HepG2 (cell line): ENCODE measurements around the gene VSNL1. TPM values are rescaled to one million over a fixed set of nuclear protein-coding genes. Genes with fewer than 3 reads are reported as not detected.
A peak's percentile ranks its signal among the peaks of the same experiment; 100 is the strongest.

Source experiments
- ELF3 ChIP-seq: IDR thresholded peaks from 2 replicates; pipeline ENCODE4 v1.6.1; 2016; ENCODE audit warnings: missing genetic modification reagents, missing compliant biosample characterization
- EP300 ChIP-seq, 3 experiments: sonication (generic) in 1 of 3; formaldehyde crosslinking in 1 of 3; IDR thresholded peaks; 2 replicates each; pipeline versions ENCODE4 v1.5.1 to v1.6.1; 2011 to 2020; ENCODE audit warnings: low read depth in 2 of 3, low read length in 2 of 3, borderline replicate concordance in 1 of 3, improper control_type of control experiment in 1 of 3, mild to moderate bottlenecking in 1 of 3, missing genetic modification reagents in 1 of 3, moderate library complexity in 1 of 3
- KLF13 ChIP-seq: sonication (generic); formaldehyde crosslinking; IDR thresholded peaks from 2 replicates; pipeline ENCODE4 v1.4.0; 2020; ENCODE audit warnings: mild to moderate bottlenecking, missing genetic modification reagents
- KLF16 ChIP-seq, 2 experiments: sonication (generic) in 1 of 2; formaldehyde crosslinking in 1 of 2; IDR thresholded peaks; 2 replicates each; pipeline versions ENCODE4 v1.6.1 to v1.8.0; 2016 to 2023; ENCODE audit warnings: missing genetic modification reagents in 2 of 2, missing compliant biosample characterization in 1 of 2
- MAFG ChIP-seq: sonication (generic); formaldehyde crosslinking; IDR thresholded peaks from 2 replicates; pipeline ENCODE4 v1.5.1; 2020; ENCODE audit warnings: mild to moderate bottlenecking, missing genetic modification reagents
- MIXL1 ChIP-seq: IDR thresholded peaks from 2 replicates; pipeline ENCODE4 v1.6.1; 2016
- MTA3 ChIP-seq: sonication (generic); formaldehyde crosslinking; IDR thresholded peaks from 2 replicates; pipeline ENCODE4 v1.4.0; 2020; ENCODE audit warnings: missing genetic modification reagents
- NCOA5 ChIP-seq: sonication (generic); formaldehyde crosslinking; IDR thresholded peaks from 2 replicates; pipeline ENCODE4 v1.4.0; 2020; ENCODE audit warnings: missing genetic modification reagents
- SIX1 ChIP-seq: sonication (generic); formaldehyde crosslinking; IDR thresholded peaks from 2 replicates; pipeline ENCODE4 v1.4.0; 2020; ENCODE audit warnings: missing genetic modification reagents, borderline replicate concordance
- TSC22D2 ChIP-seq: sonication (generic); formaldehyde crosslinking; IDR thresholded peaks from 2 replicates; pipeline ENCODE4 v1.5.1; 2020; ENCODE audit warnings: missing genetic modification reagents, mild to moderate bottlenecking, borderline replicate concordance
- YEATS4 ChIP-seq: sonication (generic); formaldehyde crosslinking; IDR thresholded peaks from 2 replicates; pipeline ENCODE4 v1.4.0; 2020; ENCODE audit warnings: missing genetic modification reagents, borderline replicate concordance
- ZNF205 ChIP-seq: IDR thresholded peaks from 2 replicates; pipeline ENCODE4 v1.6.1; 2018; ENCODE audit warnings: missing biosample characterization, missing genetic modification reagents
- ZNF749 ChIP-seq: sonication (generic); formaldehyde crosslinking; IDR thresholded peaks from 2 replicates; pipeline ENCODE4 v1.8.0; 2022; ENCODE audit warnings: mild to moderate bottlenecking, missing genetic modification reagents, moderate library complexity, borderline replicate concordance
- polyA plus RNA-seq, 8 experiments: library from polyadenylated mRNA; depleted of rRNA in 3 of 8; stranded (reverse) in 7 of 8; unstranded in 1 of 8; fragments of >200 nt; fragmentation: Illumina TruSeq in 4 of 8; extraction: Trizol in 4 of 8; gene quantifications; 2 replicates each; pipeline versions ENCODE4 v1.2.1 to v1.2.3, GENCODE V29; 2011 to 2016; ENCODE audit warnings: low read depth in 4 of 8, missing spikeins in 1 of 8, mixed read lengths in 1 of 8; ENCODE audit not compliant: insufficient read depth in 1 of 8
- total RNA-seq, 5 experiments: library from RNA; depleted of rRNA; stranded (reverse); fragments of >200 nt; fragmentation: Illumina TruSeq; extraction: Trizol; gene quantifications; 2 replicates each; pipeline ENCODE4 v1.2.3, GENCODE V29; 2016; ENCODE audit warnings: low read depth in 1 of 5
- TF ChIP-seq, protein P1 (sequence below): IDR thresholded peaks from 2 replicates; pipeline ENCODE4 v1.6.1; 2016; ENCODE audit warnings: low read depth
- TF ChIP-seq, protein P2 (sequence below): sonication (generic); formaldehyde crosslinking; conservative IDR thresholded peaks from 2 replicates; pipeline ENCODE4 v1.4.0; 2020; ENCODE audit warnings: missing genetic modification reagents
- TF ChIP-seq, protein P3 (sequence below): sonication (generic); formaldehyde crosslinking; IDR thresholded peaks from 2 replicates; pipeline ENCODE4 v1.4.0; 2020; ENCODE audit warnings: mild to moderate bottlenecking, missing genetic modification reagents
- TF ChIP-seq, protein P4 (sequence below): sonication (generic); formaldehyde crosslinking; IDR thresholded peaks from 2 replicates; pipeline ENCODE4 v1.5.0; 2020; ENCODE audit warnings: mild to moderate bottlenecking, missing genetic modification reagents
- TF ChIP-seq, protein P5 (sequence below): sonication (generic); formaldehyde crosslinking; IDR thresholded peaks from 2 replicates; pipeline ENCODE4 v1.5.1; 2020; ENCODE audit warnings: mild to moderate bottlenecking, missing genetic modification reagents, borderline replicate concordance

VSNL1 gene
- total and polyA plus RNA-seq, 2 of the 13 experiments (the other 11 are each of a cell fraction or from before 2014, with no cell fraction given) = 63.2 to 95.9 TPM

- TF ChIP-seq, protein P1, sequence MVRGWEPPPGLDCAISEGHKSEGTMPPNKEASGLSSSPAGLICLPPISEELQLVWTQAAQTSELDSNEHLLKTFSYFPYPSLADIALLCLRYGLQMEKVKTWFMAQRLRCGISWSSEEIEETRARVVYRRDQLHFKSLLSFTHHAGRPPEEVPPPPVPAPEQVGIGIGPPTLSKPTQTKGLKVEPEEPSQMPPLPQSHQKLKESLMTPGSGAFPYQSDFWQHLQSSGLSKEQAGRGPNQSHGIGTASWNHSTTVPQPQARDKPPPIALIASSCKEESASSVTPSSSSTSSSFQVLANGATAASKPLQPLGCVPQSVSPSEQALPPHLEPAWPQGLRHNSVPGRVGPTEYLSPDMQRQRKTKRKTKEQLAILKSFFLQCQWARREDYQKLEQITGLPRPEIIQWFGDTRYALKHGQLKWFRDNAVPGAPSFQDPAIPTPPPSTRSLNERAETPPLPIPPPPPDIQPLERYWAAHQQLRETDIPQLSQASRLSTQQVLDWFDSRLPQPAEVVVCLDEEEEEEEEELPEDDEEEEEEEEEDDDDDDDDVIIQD = peak; percentile 95; the same call in 1 of the 2 replicates
- TF ChIP-seq ELF3 (peak; percentile 96), NCOA5 (CRISPR knock-in tag) (no peak), KLF16 (CRISPR knock-in tag; IDR thresholded peaks at IDR 0.05) (peak in 1 of 2 experiments; percentile 92; a peak in 2 of 4 replicates), KLF13 (CRISPR knock-in tag) (no peak), EP300 (IDR thresholded peaks at IDR 0.05; ENCODE audit: low read depth in 2 of 2, low read length in 2 of 2) (peak; percentile 60 to 95; a peak in 3 of 4 replicates), EP300 (CRISPR knock-in tag; IDR thresholded peaks at IDR 0.05; ENCODE audit: borderline replicate concordance) (peak; percentile 99), MIXL1 (peak; percentile 98), MAFG (CRISPR knock-in tag) (no peak), ZNF749 (CRISPR knock-in tag) (peak; percentile 32; the same call in 1 of the 2 replicates), TSC22D2 (CRISPR knock-in tag) (no peak; the same call in 1 of the 2 replicates), YEATS4 (peak; percentile 48; the same call in 1 of the 2 replicates), SIX1 (CRISPR knock-in tag) (peak; percentile 84; the same call in 1 of the 2 replicates), MTA3 (no peak), ZNF205 (peak; percentile 87; the same call in 1 of the 2 replicates)
- TF ChIP-seq, protein P2, sequence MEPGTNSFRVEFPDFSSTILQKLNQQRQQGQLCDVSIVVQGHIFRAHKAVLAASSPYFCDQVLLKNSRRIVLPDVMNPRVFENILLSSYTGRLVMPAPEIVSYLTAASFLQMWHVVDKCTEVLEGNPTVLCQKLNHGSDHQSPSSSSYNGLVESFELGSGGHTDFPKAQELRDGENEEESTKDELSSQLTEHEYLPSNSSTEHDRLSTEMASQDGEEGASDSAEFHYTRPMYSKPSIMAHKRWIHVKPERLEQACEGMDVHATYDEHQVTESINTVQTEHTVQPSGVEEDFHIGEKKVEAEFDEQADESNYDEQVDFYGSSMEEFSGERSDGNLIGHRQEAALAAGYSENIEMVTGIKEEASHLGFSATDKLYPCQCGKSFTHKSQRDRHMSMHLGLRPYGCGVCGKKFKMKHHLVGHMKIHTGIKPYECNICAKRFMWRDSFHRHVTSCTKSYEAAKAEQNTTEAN (CRISPR knock-in tag) = peak; percentile 83
- TF ChIP-seq, protein P3, sequence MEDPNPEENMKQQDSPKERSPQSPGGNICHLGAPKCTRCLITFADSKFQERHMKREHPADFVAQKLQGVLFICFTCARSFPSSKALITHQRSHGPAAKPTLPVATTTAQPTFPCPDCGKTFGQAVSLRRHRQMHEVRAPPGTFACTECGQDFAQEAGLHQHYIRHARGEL (CRISPR knock-in tag) = no peak
- TF ChIP-seq, protein P4, sequence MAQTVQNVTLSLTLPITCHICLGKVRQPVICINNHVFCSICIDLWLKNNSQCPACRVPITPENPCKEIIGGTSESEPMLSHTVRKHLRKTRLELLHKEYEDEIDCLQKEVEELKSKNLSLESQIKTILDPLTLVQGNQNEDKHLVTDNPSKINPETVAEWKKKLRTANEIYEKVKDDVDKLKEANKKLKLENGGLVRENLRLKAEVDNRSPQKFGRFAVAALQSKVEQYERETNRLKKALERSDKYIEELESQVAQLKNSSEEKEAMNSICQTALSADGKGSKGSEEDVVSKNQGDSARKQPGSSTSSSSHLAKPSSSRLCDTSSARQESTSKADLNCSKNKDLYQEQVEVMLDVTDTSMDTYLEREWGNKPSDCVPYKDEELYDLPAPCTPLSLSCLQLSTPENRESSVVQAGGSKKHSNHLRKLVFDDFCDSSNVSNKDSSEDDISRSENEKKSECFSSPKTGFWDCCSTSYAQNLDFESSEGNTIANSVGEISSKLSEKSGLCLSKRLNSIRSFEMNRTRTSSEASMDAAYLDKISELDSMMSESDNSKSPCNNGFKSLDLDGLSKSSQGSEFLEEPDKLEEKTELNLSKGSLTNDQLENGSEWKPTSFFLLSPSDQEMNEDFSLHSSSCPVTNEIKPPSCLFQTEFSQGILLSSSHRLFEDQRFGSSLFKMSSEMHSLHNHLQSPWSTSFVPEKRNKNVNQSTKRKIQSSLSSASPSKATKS (CRISPR knock-in tag) = no peak; the same call in 1 of the 2 replicates
- TF ChIP-seq, protein P5, sequence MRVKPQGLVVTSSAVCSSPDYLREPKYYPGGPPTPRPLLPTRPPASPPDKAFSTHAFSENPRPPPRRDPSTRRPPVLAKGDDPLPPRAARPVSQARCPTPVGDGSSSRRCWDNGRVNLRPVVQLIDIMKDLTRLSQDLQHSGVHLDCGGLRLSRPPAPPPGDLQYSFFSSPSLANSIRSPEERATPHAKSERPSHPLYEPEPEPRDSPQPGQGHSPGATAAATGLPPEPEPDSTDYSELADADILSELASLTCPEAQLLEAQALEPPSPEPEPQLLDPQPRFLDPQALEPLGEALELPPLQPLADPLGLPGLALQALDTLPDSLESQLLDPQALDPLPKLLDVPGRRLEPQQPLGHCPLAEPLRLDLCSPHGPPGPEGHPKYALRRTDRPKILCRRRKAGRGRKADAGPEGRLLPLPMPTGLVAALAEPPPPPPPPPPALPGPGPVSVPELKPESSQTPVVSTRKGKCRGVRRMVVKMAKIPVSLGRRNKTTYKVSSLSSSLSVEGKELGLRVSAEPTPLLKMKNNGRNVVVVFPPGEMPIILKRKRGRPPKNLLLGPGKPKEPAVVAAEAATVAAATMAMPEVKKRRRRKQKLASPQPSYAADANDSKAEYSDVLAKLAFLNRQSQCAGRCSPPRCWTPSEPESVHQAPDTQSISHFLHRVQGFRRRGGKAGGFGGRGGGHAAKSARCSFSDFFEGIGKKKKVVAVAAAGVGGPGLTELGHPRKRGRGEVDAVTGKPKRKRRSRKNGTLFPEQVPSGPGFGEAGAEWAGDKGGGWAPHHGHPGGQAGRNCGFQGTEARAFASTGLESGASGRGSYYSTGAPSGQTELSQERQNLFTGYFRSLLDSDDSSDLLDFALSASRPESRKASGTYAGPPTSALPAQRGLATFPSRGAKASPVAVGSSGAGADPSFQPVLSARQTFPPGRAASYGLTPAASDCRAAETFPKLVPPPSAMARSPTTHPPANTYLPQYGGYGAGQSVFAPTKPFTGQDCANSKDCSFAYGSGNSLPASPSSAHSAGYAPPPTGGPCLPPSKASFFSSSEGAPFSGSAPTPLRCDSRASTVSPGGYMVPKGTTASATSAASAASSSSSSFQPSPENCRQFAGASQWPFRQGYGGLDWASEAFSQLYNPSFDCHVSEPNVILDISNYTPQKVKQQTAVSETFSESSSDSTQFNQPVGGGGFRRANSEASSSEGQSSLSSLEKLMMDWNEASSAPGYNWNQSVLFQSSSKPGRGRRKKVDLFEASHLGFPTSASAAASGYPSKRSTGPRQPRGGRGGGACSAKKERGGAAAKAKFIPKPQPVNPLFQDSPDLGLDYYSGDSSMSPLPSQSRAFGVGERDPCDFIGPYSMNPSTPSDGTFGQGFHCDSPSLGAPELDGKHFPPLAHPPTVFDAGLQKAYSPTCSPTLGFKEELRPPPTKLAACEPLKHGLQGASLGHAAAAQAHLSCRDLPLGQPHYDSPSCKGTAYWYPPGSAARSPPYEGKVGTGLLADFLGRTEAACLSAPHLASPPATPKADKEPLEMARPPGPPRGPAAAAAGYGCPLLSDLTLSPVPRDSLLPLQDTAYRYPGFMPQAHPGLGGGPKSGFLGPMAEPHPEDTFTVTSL (CRISPR knock-in tag) = peak; percentile 98
These were observed 53.5 kb downstream of the VSNL1 start (continued) for GRCh38 chr2:17593841-17594491.
